ENCODE results near the gene IQSEC3.

Gene IQSEC3

GRCh38 chr12:80681-81190 lies 14.2 kb downstream of the IQSEC3 start:
- DNase-seq (ENCODE audit: low read depth) = no peak

DNA sequence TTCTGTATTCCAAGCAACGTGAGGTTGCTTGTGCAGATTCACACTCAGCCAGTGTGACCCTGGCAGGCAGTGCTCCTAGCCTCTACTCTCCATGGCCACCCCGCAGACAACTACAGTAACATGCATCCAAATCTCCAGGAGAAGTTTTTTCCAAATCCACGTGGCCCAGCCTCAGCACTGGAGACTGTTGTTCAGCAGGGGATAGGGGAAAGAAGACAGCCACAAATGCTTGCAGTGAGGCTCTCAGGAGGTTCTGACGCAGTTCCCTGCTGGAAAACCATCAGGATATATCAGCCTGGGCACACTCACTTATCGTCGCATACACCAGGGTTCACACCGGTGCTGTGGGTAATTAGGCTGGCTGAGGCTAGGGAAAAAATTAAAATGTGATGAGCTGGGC lies 16.2 kb downstream of the IQSEC3 start:
- DNase-seq (ENCODE audit: low read depth) = no peak

GRCh38 chr12:84056-84455 lies 17.5 kb downstream of the IQSEC3 start:
- no peak for DNase-seq (ENCODE audit: low read depth)

DNA sequence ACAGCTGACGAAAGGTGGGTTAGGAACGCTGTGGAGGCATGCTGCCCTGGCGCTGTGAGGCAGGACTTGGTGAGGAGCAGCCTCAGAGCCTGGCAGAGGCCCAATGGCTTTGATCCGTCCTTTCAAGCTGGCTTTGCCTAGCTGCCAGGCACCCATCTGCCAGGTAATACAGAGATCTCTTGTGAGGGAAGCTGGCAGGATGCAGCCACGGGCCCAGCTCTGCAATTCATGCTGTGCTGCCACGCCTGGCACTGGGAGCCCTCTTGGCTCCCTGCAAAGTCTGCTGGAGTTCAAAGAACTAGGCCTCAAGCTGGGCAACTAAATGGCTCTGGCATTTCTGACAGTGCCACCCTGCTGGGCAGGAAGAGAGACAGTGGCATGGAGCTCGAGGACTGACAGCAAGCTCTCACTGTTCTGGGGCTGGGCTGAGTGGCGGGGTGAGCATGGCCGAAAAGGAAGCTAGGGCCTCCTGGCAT lies 18.7 kb downstream of the IQSEC3 start:
- DNase-seq (ENCODE audit: low read depth) = no peak

DNA sequence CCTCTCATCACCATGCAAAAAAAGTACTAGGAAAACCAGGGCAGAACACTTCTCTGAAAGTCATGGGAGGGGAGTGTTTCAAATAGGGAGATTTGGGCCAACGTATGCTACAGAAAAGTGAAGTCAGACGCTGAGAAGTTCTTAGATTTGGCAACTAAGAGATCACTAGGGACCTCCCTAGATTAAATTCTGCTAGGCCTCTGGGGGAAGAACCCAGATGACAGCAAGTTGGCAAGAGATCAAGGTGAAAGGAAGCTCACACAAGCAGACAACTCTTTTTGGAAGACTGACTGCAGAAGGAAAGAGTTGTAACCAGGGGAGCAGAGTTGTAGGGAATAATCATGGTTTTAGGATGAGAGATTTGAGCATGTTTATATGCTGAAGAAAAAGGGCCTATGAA lies 20.7 kb downstream of the IQSEC3 start:
- DNase-seq (ENCODE audit: low read depth) = no peak

GRCh38 chr12:87856-88255 lies 21.3 kb downstream of the IQSEC3 start:
- no peak for DNase-seq (ENCODE audit: low read depth)

DNA sequence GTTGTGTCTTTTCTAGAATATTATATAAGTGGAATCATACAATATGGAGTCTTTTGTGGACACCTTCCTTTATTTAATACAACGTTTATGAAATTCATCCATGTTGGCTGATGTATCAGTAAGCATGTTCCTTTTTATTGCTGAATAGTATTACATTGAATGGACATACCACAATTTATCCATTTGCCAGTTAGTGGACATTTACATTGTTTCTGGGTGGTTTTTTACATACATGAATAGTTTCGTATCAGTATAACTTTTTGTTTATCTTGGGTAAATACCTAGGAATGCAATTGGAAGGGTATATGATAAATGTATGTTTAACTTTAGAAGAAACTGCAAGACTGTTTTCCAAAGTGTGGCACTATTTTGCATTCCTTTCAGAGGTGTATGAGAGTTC lies 23.1 kb downstream of the IQSEC3 start:
- DNase-seq (ENCODE audit: low read depth) = no peak

- DNase-seq (ENCODE audit: low read depth) = no peak
Observed at GRCh38 chr12:91213-91612, 24.6 kb downstream of the IQSEC3 start.

GRCh38 chr12:93266-94005 lies 26.9 kb downstream of the IQSEC3 start:
- no peak for DNase-seq (ENCODE audit: low read depth)

DNA sequence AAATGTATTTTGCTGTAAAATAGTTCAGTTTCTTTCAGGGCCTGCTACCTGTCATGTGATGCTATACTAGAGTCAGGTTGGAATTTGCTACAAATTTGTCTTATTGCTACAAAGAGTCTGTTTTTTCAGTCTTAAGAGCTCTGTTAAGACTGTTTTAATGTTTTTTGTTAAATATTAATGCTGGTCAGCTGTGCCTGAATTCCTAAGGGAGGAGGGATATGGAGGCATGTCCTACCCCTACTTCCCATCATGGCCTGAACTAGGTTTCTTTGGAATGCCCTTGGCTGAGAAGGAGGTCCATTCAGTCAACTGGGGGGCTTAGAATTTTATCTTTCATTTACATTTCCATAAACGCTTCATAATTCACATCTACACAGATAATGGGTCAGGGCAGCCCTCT lies 30.0 kb downstream of the IQSEC3 start:
- no peak for DNase-seq (ENCODE audit: low read depth)

DNA sequence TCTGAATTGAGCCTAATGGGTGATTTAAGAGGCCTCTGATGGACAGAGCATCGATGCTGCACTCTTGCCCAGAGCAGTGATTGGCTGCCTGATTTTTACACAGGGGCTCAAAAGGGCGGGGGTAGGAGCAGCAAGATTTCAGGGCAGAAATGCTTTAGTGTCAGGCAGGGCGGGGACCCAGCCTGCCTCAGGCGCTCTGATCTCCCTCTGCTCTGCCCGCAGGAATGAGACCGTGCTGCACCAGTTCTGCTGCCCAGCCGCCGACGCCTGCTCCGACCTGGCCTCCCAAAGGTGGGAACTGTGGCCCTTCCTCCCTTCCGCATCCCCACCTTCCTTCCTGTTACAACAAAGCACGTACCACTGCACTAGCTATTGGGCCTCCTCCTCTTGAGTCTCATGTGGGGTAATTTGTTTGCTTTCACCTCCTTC lies 32.4 kb downstream of the IQSEC3 start:
- no peak for DNase-seq (ENCODE audit: low read depth)

- no peak for DNase-seq (ENCODE audit: low read depth)
Observed at GRCh38 chr12:99605-100004, 33.0 kb downstream of the IQSEC3 start.

GRCh38 chr12:101969-102878 lies 35.7 kb downstream of the IQSEC3 start:
- DNase-seq (ENCODE audit: low read depth) = no peak

GRCh38 chr12:102879-103168 lies 36.3 kb downstream of the IQSEC3 start:
- DNase-seq (ENCODE audit: low read depth) = no peak

DNA sequence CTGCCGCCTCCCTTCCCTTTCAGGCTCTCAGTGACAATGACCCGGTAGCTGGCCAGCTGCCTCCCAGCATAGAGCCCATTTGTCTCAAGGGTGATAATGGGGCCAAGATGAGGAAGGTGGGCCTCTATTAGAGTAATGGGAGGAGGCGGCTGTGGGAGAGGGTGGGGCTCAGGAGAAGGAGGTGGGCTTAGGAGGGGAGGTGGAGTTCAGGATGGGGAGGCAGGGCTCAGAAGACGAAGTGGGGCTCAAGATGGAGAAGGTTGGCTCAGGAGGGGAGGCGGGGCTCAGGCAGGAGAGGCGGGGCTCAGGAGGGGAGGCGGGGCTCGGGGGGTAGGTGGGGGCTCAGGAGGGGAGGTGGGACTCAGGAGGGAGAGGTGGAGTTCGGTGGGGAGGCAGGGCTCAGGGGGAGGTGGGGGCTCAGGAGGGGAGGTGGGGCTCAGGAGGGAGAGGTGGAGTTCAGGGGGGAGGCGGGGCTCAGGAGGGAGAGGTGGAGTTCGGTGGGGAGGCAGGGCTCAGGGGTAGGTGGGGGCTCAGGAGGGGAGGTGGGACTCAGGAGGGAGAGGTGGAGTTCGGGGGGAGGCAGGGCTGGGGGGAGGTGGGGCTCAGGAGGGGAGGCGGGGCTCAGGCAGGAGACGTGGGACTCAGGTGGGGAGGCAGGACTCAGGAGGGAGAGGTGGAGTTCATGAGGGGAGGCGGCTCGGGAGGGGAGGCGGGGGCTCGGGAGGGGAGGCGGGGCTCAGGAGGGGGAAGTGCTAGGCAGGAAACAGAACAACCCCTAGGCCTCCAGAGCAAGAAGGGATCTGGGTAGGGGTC lies 36.8 kb downstream of the IQSEC3 start:
- no peak for DNase-seq (ENCODE audit: low read depth)

- no peak for DNase-seq (ENCODE audit: low read depth)
Observed at GRCh38 chr12:104551-105081, 38.0 kb downstream of the IQSEC3 start.

DNA sequence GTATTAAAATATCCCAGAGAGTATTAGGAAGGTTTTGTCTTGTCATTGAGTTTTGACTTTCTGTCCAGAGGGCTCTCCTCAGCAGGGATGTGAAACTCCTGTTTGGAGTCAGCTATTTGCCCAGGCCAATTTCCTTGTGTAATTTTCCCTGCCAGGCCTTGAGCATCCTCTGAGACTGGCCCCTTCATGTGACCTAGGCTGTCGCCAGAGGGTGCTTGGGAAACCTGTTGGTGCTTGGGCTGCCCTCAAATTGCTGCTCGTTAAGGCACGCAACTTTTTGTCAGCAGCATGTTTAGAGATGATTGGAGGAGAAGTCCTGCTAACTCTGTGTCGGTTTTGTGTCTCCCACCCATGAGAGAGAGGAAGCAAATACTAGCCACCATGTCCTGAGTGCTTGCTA lies 39.1 kb downstream of the IQSEC3 start:
- DNase-seq (ENCODE audit: low read depth) = no peak

DNA sequence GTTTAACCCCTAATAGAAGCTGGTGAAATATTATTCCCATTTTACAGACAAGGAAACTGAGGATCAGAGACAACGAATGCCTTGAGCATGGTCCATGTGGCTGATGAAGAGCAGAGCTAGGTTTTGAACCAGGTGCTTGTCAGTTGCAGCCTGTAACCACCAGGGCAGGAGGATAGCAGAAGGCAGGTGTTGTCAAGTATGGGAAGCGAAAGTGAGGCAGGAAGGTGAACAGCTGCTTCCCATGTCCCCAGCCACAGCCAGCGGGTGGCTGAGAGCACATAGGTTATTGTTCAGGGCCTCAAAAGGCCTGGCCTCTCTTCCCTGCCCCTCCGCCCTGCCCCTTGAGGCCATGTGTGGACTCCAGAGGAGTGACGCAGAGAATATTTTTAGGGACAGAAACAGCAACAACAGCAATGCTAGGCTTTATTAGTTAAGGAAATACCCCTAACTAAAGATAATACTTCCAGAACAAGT lies 39.6 kb downstream of the IQSEC3 start:
- no peak for DNase-seq (ENCODE audit: low read depth)

DNA sequence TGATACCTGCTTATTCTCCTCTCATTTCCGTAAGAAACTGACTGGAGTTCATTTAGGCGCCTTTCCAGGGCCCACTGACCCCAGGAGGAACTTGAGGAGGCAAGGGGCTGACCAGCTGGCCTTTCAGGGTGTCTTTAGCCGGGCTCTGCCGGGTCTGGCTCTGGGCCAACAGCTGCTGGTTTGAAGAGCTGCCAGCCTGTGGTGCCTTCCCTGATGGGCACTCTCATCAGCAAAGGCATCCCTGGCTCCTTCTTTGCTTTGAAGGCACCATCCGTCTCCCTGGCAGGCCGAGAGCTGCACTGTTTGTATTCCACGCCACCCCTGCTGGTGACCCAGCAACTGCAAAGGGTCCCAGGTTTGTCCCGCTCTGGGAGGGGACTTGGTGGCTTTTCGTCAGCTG lies 42.0 kb downstream of the IQSEC3 start:
- DNase-seq (ENCODE audit: low read depth) = no peak

- DNase-seq (ENCODE audit: low read depth) = no peak
Observed at GRCh38 chr12:109446-109845, 42.9 kb downstream of the IQSEC3 start.

DNA sequence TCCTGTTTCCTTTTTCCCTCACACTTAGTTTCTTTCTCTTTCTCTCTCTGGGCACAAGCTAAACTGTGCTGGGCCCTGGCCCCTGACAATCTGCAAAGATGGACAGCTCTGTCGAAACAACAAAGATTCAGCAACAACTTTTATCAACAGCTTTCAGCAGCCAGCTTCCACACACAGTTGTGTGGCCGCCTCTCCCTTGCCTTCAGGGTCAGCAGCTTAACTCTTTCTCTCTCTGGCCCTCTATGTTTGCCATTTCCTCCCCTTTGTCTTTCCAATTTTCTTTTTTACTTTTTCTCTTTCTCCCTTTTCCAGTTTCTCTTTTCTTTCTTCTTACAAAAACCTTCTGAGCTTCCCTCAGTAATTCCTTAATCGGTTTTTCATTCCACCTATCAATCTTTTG lies 43.3 kb downstream of the IQSEC3 start:
- DNase-seq (ENCODE audit: low read depth) = no peak
